AG09309 (cell line): Measurements from ENCODE around the gene DOK1.

ENCODE experiments used
- DNase-seq: peaks from one replicate; pipeline ENCODE4 v3.0.0-alpha.2; 2010; ENCODE audit warnings: low read depth
- H3K4me3 ChIP-seq: 2 replicates; pipeline ENCODE4 v1.5.1; 2011; ENCODE audit warnings: mild to moderate bottlenecking, low read depth, low read length, moderate library complexity; ENCODE audit not compliant: control insufficient read depth
- TF ChIP-seq, protein P1 (sequence below): IDR thresholded peaks from 2 replicates; pipeline ENCODE4 v1.5.1; 2011; ENCODE audit warnings: mild to moderate bottlenecking, low read depth, low read length, inconsistent platforms; ENCODE audit not compliant: insufficient read depth, control insufficient read depth; ENCODE audit errors: missing control alignments

The DOK1 gene

DNA sequence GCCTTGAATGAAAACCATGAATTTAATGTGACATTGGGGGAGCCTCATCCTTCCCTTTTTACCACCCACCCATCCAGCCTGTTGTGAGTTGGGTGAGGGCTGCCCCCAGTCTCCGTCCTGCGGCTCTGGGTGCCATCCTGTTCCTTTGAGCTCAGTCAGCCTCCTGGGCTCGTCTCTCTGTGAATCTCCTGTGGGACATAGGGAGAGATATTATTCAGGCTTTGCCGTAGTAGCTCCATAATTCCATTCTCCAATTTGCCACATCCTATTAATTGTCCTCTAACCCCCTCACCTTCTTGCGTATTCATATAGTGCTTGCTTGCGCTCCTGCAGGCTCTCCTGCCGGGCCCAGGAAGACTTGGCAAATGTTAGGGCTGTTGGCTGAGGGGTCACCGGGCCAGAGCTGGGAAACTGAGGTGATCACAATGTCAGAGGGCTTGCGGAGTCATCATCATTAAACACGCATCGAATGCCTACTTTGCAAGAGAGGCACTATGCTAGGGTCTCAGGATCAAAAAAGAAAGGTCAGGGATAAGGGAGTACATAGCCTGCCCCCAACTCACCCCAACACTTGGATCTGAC lies 27.8 kb upstream of the DOK1 start:
- DNase-seq: no peak
- TF ChIP-seq, protein P1, sequence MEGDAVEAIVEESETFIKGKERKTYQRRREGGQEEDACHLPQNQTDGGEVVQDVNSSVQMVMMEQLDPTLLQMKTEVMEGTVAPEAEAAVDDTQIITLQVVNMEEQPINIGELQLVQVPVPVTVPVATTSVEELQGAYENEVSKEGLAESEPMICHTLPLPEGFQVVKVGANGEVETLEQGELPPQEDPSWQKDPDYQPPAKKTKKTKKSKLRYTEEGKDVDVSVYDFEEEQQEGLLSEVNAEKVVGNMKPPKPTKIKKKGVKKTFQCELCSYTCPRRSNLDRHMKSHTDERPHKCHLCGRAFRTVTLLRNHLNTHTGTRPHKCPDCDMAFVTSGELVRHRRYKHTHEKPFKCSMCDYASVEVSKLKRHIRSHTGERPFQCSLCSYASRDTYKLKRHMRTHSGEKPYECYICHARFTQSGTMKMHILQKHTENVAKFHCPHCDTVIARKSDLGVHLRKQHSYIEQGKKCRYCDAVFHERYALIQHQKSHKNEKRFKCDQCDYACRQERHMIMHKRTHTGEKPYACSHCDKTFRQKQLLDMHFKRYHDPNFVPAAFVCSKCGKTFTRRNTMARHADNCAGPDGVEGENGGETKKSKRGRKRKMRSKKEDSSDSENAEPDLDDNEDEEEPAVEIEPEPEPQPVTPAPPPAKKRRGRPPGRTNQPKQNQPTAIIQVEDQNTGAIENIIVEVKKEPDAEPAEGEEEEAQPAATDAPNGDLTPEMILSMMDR: no peak
- H3K4me3 ChIP-seq: no peak overlapping the region

DNA sequence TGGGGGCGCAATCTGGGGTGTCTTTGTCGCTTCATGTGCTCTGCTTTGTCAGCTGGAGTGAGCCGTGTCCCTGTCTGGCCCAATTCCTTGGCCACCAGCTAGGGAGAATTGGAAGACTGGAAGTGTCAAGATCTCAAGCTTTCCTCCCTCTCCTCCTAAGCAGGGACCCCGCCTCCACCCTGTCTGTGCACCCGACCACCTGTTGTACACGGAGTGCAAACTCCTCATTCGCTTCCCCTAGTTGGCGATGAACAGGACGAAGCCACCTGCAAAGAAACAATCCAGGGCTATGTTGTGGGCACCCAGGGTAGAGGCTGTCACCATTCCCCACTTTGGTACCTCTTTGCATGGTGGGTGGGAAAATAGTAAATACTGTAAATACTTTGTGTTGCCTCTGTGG lies 26.8 kb upstream of the DOK1 start:
- no peak for DNase-seq
- H3K4me3 ChIP-seq: no peak overlapping the region
- TF ChIP-seq, protein P1: no peak

DNA sequence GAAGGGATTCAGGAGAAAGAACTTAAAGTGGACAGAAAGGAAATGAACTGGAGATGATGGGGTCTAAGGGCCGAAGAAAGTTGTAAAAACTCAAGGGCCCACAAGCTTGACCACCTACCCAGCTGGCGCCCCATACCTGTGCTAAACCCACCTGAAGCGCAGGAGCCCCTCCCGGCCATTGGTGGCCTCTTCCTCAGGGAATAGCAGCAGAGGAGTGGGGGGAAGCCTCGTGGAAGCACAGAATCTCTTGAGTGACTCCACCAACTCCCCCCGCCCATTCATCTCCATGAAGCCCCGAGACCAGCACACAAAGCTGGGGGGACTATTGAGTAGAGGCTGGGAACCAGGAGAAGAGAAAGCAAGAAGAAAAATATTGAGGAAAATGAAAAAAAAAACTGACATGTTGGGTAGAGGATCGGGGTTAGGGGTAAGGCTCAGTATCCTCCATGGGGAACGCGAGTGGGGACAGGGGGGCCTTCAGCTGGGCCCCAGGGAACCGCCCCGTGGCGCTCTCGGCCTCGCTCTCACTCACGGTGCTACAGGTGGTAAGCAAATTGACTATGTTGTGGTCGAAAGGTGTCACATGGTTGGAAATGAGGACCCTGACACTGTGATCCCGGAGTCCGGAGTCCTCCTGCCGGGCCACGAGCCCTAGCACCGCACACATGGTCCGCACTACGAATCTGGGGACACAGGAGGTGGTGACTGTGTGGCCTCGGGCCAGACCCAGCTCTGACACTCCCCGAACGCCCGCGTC lies 25.7 kb upstream of the DOK1 start:
- no peak for DNase-seq
- TF ChIP-seq, protein P1: no peak
- peak overlapping the region; percentile 92 for H3K4me3 ChIP-seq

DNA sequence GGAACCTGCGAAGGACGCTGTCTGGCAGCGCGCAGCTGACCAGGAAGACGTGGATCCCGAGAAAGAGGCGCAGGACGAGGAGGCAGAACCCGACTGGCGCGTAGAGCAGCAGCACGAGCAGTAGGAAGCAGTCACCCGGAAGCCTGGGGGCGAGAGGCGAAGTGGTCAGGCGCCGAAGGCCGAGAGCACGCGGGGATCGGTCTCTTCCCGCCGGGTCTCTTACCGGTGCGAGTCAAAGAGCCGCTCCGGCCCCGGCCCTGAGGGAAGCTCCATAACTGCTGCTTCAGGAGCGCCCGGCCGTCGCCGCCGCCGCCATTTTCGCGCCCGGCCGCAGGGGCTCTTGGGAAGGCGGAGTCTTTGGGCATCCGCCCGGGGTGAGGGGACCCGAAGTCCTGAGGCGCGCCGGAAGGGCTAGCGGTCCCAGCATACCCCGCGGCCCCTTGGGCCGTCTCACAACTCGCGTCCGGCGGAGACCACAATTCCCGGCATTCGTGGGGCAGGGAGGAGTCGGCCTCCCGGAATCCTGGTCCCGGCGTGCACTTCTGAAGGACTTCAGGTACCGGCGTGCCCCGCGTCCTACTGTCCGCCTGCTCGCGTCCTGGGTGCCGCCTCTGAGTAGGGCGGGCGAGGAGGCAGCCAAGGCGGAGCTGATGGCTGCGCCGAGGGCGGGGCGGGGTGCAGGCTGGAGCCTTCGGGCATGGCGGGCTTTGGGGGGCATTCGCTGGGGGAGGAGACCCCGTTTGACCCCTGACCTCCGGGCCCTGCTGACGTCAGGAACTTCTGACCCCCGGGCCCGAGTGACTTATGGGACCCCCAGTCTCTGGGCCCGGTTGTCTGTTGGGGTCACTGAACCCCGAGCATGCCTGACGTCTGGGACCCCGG lies 24.9 kb upstream of the DOK1 start, which contains the start of the genes AUP1 and HTRA2:
Gene AUP1 (minus strand): TSS at position 350 of the 882 bp plus-strand sequence. CDS start 77 bp downstream, at position 273.
Gene HTRA2 (plus strand): TSS at position 577 of the 882 bp plus-strand sequence. CDS start 74 bp downstream, at position 651.
- peak; percentile 96 for DNase-seq
- H3K4me3 ChIP-seq: peak within 1 kb of the TSS; percentile 92
- TF ChIP-seq, protein P1: no peak

DNA sequence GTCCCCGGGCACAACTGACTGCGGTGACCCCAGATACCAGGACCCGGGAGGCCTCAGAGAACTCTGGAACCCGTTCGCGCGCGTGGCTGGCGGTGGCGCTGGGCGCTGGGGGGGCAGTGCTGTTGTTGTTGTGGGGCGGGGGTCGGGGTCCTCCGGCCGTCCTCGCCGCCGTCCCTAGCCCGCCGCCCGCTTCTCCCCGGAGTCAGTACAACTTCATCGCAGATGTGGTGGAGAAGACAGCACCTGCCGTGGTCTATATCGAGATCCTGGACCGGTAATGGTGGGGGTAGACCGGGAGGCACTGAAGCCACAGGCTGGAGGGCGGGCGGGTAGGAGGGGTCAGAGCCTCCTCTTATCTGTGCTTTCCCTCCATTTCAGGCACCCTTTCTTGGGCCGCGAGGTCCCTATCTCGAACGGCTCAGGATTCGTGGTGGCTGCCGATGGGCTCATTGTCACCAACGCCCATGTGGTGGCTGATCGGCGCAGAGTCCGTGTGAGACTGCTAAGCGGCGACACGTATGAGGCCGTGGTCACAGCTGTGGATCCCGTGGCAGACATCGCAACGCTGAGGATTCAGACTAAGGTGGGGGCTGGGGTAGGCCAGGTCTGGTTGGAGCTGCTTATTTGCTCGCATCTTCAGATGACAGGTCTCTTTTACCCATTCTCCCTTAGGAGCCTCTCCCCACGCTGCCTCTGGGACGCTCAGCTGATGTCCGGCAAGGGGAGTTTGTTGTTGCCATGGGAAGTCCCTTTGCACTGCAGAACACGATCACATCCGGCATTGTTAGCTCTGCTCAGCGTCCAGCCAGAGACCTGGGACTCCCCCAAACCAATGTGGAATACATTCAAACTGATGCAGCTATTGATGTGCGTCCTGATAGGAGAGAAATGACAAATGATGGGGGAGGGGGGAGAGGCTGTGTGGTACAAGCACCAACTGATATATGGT lies 24.0 kb upstream of the DOK1 start:
- TF ChIP-seq, protein P1: no peak
- no peak for DNase-seq
- peak overlapping the region; percentile 92 for H3K4me3 ChIP-seq
